RWPE2 (cell line): ENCODE measurements around the gene SLC35E4.
"Not testable (repeated sequence)": the region's sequence is repeated elsewhere in the genome, so short reads cannot be mapped to it uniquely, and the experiment has no call there.

Source experiments
- ATAC-seq: fragments of 200-7000 bp; cut with Tn5 transposase; 3 replicates; pipeline ENCODE4 v1.9.1; 2021; ENCODE audit warnings: low read depth
- DNase-seq: peaks from one replicate; pipeline ENCODE4 v3.0.0-alpha.2; 2020; ENCODE audit warnings: low spot score
- H3K27ac ChIP-seq: fragments of 450-650 bp; 2 replicates; pipeline ENCODE4 v1.5.1; 2017; ENCODE audit warnings: mild to moderate bottlenecking; ENCODE audit not compliant: poor library complexity, severe bottlenecking
- H3K27me3 ChIP-seq: fragments of 250-450 bp; sonication (Bioruptor Pico); 2 replicates; pipeline ENCODE4 v1.5.1; 2021; ENCODE audit warnings: mild to moderate bottlenecking, moderate library complexity; ENCODE audit not compliant: insufficient read depth, poor library complexity, severe bottlenecking
- H3K36me3 ChIP-seq: fragments of 250-450 bp; sonication (Bioruptor Pico); 2 replicates; pipeline ENCODE4 v1.5.1; 2020; ENCODE audit warnings: low read depth, mild to moderate bottlenecking, moderate library complexity
- H3K4me1 ChIP-seq: fragments of 250-450 bp; sonication (Bioruptor Pico); 2 replicates; pipeline ENCODE4 v1.5.1; 2021; ENCODE audit warnings: mild to moderate bottlenecking, moderate library complexity; ENCODE audit not compliant: insufficient read depth, poor library complexity, severe bottlenecking
- H3K4me3 ChIP-seq: fragments of 250-450 bp; sonication (Bioruptor Pico); 2 replicates; pipeline ENCODE4 v1.5.1; 2021; ENCODE audit warnings: mild to moderate bottlenecking, moderate library complexity; ENCODE audit not compliant: severe bottlenecking
- H3K9me3 ChIP-seq: fragments of 250-450 bp; sonication (Bioruptor Pico); 2 replicates; pipeline ENCODE4 v1.5.1; 2021; ENCODE audit warnings: mild to moderate bottlenecking, moderate library complexity; ENCODE audit not compliant: severe bottlenecking
- TF ChIP-seq, protein P1 (sequence below): fragments of 450-650 bp; IDR thresholded peaks from one replicate; pipeline ENCODE4 v1.5.1; 2017; ENCODE audit warnings: mild to moderate bottlenecking, moderate library complexity; ENCODE audit not compliant: poor library complexity, severe bottlenecking

SLC35E4 gene

DNA sequence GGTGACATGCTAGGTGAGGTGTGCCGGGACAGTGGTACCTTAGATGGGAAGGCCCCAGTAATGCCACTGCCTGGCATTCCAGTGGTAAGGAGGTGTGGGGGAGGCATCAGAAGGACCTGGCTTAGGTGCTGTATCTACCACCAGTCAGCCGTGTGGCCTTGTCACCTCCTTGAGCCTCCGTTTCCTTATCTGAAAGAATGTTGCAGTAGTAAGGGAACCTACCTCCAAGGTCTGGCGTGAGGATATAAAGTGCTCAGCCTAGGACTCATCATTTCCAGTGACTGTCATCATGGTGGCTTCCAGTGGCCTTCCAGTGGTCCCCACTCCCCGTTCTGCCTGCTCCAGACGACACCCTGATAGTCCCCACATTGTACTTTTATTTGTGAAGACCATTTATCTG, 38.9 kb downstream of the SLC35E4 start:
- no peak for DNase-seq
- Histone ChIP-seq H3K27ac (no peak overlapping the region), H3K9me3 (no peaks in the 10 kb centered on the region), H3K4me1 (no peaks in the 10 kb centered on the region), H3K4me3 (no peak overlapping the region), H3K36me3 (no peaks in the 10 kb centered on the region), H3K27me3 (no peaks in the 10 kb centered on the region)
- ATAC-seq: no peak
- TF ChIP-seq, protein P1, sequence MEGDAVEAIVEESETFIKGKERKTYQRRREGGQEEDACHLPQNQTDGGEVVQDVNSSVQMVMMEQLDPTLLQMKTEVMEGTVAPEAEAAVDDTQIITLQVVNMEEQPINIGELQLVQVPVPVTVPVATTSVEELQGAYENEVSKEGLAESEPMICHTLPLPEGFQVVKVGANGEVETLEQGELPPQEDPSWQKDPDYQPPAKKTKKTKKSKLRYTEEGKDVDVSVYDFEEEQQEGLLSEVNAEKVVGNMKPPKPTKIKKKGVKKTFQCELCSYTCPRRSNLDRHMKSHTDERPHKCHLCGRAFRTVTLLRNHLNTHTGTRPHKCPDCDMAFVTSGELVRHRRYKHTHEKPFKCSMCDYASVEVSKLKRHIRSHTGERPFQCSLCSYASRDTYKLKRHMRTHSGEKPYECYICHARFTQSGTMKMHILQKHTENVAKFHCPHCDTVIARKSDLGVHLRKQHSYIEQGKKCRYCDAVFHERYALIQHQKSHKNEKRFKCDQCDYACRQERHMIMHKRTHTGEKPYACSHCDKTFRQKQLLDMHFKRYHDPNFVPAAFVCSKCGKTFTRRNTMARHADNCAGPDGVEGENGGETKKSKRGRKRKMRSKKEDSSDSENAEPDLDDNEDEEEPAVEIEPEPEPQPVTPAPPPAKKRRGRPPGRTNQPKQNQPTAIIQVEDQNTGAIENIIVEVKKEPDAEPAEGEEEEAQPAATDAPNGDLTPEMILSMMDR: no peak

DNA sequence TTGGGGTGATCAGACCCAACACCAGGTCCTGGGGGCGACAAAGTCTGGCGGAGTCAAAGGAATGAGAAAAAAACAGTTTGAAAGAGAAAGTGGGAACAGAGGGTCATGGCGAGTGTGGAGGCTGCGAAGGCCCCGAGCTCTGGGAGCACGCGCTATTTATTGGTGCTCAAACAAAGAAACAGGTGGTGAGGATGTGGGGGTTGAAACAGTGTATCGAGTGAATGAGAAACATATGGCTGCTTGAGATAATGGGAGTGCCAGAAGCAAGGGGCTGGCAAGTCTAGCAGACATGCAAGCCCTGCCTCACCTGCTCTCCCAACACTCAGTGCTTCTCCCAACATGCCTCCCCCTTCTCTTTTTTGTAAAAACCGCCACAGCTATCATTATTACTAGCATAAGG, 39.9 kb downstream of the SLC35E4 start:
- DNase-seq: no peak
- ATAC-seq: no peak
- TF ChIP-seq, protein P1: no peak
- Histone ChIP-seq H3K4me3 (no peak overlapping the region), H3K36me3 (no peaks in the 10 kb centered on the region), H3K27ac (no peak overlapping the region), H3K4me1 (no peaks in the 10 kb centered on the region), H3K27me3 (no peaks in the 10 kb centered on the region), H3K9me3 (no peaks in the 10 kb centered on the region)

DNA sequence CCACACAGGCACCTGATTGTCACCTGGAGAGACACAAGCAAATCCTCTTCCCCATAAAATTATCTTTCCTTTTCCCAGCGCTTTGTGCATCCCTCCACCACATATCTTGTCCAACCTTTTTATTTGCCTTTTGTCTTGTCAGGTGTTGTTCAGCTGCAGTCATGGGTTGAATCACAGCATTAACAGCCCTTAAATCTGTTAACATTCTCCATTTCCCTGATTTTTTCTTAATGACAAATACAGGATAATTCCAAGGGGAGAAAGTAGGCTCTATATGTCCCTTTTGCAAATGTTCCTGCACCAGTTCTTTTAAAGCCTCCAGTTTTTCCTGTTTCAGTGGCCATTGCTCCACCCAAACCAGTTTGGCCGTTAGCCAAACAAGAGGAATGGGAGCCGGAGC, 41.0 kb downstream of the SLC35E4 start:
- not testable (repeated sequence) for H3K27ac ChIP-seq, H3K4me1 ChIP-seq, H3K4me3 ChIP-seq, H3K36me3 ChIP-seq, H3K27me3 ChIP-seq, ATAC-seq, H3K9me3 ChIP-seq, DNase-seq

DNA sequence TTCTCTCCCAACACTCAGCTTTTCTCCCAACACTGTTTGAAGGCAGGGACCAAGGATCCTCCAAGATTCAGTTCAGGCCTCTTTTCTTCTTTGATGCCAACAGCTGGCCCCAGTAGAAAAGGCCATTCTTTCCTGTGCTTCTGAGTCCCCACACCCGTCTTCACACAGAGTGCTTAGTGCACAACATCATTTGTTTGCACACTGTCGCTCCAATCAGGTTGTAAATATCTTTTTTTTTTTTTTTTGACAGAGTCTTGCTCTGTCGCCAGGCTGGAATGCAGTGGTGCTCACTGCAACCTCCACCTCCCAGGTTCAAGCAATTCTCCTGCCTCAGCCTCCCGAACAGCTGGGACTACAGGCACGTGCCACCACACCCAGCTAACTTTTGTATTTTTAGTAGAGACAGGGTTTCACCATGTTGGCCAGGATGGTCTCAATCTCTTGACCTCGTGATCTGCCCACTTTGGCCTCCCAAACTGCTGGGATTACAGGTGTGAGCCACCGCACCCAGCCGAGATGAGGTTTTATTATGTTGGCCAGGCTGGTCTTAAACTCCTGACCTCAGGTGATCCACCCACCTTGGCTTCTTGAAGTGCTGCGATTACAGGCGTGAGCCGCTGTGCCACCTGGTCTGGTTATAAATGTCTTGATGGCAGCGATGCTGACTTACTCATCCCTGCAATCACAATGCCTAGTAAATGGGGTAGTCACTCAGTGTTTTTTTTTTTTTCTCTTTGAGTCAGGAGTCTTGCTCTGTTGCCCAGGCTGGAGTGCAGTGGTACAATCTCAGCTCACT, 44.5 kb downstream of the SLC35E4 start:
- DNase-seq, ATAC-seq: not testable (repeated sequence)

DNA sequence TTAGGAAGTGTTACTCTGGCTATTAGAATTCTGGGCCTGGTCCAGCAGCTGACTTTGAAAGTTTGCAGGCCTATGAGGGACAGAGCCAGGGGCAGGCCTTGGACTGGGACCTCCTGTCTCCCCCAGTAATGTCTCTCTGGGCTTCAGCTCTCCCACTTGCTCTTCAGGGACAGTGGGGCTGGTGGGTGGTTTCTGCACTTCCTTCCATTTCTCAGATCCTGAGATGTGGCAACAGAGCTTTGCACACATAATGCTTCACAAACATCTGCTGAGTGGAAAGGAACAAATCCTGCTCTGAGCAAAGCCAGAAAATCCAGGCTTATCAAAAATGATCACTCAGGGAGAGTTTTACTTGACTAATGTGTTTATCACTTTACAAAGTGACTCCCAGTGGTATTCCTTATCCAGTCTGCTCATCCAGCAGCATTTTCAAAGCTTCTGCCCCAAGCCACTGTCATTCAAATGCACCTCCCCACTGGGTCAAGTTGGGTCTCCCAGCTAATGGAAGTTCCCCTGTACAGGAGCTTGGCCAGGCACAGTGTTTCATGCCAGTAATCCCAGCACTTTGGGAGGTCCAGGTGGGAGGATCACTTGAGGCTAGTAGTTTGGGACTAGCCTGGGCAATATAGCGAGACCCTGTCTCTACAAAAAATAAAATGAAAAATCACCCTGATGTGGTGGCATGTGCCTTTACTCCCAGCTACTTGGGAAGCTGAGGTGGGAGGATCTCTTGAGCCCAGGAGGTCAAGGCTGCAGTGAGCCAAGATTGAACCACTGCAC, 45.6 kb downstream of the SLC35E4 start:
- DNase-seq (no peak), ATAC-seq (no peak)
- Histone ChIP-seq H3K27me3 (no peaks in the 10 kb centered on the region), H3K4me1 (no peaks in the 10 kb centered on the region), H3K36me3 (no peaks in the 10 kb centered on the region), H3K9me3 (no peaks in the 10 kb centered on the region), H3K27ac (no peak overlapping the region), H3K4me3 (no peak overlapping the region)
- TF ChIP-seq, protein P1: no peak

More for the DNA sequence above, 44.5 kb downstream of the SLC35E4 start:
- H3K36me3 ChIP-seq, H3K9me3 ChIP-seq, H3K4me3 ChIP-seq, H3K27me3 ChIP-seq, H3K4me1 ChIP-seq, H3K27ac ChIP-seq: not testable (repeated sequence)
